HAP-1 (cell line): ENCODE measurements around the gene OSBPL5.

Source experiments
- DNase-seq, 2 experiments: peaks; one replicate each; pipeline ENCODE4 v3.0.0-alpha.2; 2016 to 2020; ENCODE audit warnings: low spot score in 2 of 2
- H3K27me3 ChIP-seq: fragments of 250-450 bp; sonication (Bioruptor Pico); 2 replicates; pipeline ENCODE4 v1.5.1; 2020; ENCODE audit warnings: low read depth, mild to moderate bottlenecking, moderate library complexity
- H3K36me3 ChIP-seq: fragments of 250-450 bp; sonication (Bioruptor Pico); replicated peaks from 2 replicates; pipeline ENCODE4 v1.5.1; 2020; ENCODE audit warnings: mild to moderate bottlenecking
- H3K4me1 ChIP-seq: fragments of 250-450 bp; sonication (Bioruptor Pico); 2 replicates; pipeline ENCODE4 v1.5.1; 2020; ENCODE audit warnings: mild to moderate bottlenecking
- H3K4me3 ChIP-seq: fragments of 250-450 bp; sonication (Bioruptor Pico); 2 replicates; pipeline ENCODE4 v1.5.1; 2020; ENCODE audit warnings: mild to moderate bottlenecking, moderate library complexity
- H3K9me3 ChIP-seq: fragments of 250-450 bp; sonication (Bioruptor Pico); 2 replicates; pipeline ENCODE4 v1.5.1; 2020; ENCODE audit warnings: mild to moderate bottlenecking, moderate library complexity
- in situ Hi-C: fragments of 300-500 bp; cut with MboI; formaldehyde crosslinking; loops from 3 replicates; pipeline ENCODE4 v1.14.3; 2020; ENCODE audit warnings: low sequenced_read_pairs, inconsistent platforms, mixed read lengths

The OSBPL5 gene

DNA sequence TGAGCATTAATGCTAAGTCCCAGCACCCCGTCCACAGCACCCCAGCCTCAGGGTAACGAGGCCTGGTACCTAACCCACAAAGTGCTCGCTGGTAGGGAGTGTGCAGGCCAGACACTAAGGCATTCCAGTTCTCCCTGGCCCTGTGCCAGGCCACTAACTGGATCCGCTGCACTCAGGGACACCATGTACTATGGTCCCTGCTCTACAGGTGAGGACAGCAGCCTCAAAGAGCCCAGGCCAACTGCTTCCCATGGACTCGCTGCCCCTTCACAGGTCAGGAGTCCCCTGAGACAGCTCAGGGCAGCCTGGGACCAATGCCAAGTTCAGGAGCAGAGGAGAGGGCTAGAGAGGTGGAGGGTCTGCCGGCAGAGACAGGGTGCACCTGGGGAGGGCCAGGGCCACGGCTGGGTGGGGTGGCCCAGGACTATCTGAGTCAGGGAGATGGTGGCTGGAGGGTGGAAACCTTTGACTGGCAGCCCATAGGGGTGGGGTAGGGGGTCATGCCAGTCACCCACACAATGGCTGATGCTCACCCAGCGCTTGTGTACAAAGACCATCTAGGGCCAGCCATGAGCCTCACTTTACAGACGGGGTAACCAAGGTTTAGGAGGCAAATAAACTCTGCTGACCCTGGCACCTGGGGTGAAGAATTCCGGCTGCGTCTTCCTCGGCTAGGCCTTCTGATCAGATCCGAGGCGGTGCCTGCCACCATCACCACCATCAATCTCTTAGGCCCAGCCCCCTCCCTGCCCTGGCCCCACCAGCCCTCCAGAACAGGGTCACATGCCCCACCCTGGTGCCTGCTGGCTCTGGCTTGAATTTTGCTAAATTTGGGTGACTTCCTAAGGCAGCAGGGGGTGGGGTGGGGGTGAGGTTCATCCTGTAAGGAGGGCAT, 5.6 kb downstream of the OSBPL5 start:
- DNase-seq: no peak
- H3K4me3 ChIP-seq: no peak overlapping the region
- in situ Hi-C loops: no loop called here

DNA sequence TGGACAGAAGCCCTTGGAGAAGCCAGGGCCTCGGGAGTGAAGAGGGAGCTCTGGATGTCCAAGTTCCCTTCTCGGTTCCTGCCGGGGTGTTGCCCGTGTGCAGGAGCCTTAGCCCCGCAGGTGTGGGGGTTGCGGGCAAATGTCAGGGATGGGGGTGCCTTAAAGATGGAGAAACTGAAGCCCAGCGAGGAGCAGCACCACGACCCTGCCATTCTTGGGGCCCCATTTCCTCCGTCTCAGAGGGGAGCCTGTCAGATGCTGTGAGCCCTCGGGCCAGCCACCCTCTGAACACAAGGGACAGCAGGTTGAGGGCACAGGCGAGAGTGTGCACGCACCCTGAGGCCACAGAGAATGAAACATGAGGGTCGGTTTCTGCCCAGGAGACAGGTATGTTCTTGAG, 6.3 kb downstream of the OSBPL5 start:
- H3K27me3 ChIP-seq: no peaks in the 10 kb centered on the region
- no peaks in the 10 kb centered on the region for H3K4me1 ChIP-seq
- no peak for DNase-seq
- H3K9me3 ChIP-seq: no peaks in the 10 kb centered on the region
- in situ Hi-C loops: no loop called here
- H3K36me3 ChIP-seq: no peaks in the 10 kb centered on the region
- H3K4me3 ChIP-seq: no peak overlapping the region

More for the DNA sequence above, 5.6 kb downstream of the OSBPL5 start:
- no peaks in the 10 kb centered on the region for H3K36me3 ChIP-seq
- H3K27me3 ChIP-seq: no peaks in the 10 kb centered on the region
- no peaks in the 10 kb centered on the region for H3K9me3 ChIP-seq
- no peaks in the 10 kb centered on the region for H3K4me1 ChIP-seq

DNA sequence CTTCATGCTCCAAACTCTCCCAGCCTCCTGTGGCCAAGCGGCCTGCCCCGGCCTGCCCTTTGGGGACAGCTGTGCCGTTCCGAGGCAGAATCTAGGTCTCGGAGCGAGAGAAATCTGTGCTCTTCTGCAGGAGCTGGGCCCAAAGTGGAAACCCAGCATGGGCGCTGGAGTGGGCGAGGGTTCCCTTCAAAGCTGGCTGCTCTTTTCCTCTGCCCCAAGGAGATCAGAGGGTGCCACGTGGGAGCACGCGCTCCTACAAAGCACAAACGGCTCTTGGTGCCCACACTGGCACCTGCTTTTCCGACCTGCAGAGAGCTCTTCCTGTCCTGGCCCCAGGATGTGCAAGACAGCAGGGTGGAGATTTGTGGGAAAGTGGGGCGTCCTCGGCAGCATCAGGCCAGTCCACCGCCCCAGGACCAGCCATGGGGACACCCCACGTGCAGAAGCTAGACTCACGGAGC, 6.9 kb downstream of the OSBPL5 start:
- no peak for DNase-seq
- Histone ChIP-seq H3K4me3 (no peak overlapping the region), H3K9me3 (no peaks in the 10 kb centered on the region), H3K4me1 (no peaks in the 10 kb centered on the region), H3K27me3 (no peaks in the 10 kb centered on the region), H3K36me3 (no peaks in the 10 kb centered on the region)
- in situ Hi-C loops: no loop called here

DNA sequence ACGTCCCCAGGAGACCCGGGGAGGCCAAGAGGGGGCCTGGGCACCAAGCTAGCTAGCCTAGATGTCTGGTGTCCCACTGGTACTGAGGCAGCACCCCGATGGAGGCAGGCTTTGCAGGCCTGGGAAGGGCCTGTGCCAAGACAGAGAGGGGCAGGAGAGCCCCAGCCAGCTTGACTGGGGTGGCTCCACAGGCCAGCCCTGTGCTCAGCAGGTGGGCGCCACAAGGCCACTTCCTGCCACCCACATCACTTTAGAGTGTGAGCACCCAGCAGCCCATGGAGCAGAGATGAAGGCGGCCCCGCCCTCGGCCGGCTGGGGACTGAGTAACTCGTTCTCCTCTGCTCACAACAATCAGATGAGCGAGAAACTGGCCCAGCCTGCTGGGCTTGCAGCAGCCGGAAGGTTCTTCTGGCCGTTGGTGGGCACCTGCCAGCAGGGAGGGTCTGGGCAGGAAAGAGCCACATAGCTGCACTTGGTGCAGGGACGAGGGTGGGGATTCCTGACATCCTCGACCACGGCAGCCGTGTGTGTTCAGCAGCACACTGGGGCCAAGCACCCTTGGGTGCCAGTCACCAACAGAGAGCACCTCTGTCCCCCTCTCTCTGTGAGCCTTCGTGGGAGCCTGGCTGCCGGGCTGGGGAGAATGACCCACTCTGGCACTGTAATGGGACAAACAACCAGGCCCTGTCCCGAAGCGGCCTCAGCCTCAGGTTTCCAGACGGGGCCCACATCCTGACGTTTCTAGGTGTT, 7.6 kb downstream of the OSBPL5 start:
- Histone ChIP-seq H3K9me3 (no peaks in the 10 kb centered on the region), H3K4me1 (no peaks in the 10 kb centered on the region), H3K36me3 (no peaks in the 10 kb centered on the region), H3K27me3 (no peaks in the 10 kb centered on the region), H3K4me3 (no peak overlapping the region)
- in situ Hi-C loops: no loop called here
- DNase-seq: no peak

DNA sequence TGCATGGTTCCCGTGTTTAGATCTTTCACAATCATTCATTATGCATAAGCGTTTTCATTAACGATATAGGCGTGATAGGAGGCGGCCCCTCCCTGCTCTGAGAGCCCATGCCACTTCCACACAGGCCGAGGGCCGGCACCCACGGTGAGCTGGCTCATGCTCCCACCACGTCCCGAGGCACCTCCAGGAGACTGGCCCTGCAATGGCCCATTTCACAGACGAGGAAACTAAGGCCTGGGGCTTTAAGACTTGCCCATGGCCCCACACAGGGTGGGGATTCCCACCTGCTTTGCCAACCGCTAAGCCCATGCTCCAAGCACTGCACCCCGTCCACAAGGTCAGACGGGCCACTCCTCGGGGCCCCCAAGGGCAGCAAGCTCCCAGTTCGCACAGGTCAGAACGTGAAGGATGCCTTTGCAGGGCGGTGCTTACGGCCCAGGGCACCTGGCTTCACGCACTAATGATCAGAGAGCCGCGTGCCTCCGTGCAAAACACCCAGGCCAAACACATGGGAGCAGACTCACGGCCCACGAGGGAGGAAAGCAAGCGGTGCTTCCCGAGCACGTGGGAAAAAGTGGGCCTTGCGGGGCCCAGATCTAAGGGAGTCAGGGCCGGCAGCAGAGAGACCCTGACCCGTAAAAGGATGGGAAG, 8.3 kb downstream of the OSBPL5 start:
- Histone ChIP-seq H3K36me3 (no peaks in the 10 kb centered on the region), H3K9me3 (no peaks in the 10 kb centered on the region), H3K4me3 (no peak overlapping the region), H3K4me1 (no peaks in the 10 kb centered on the region), H3K27me3 (no peaks in the 10 kb centered on the region)
- no peak for DNase-seq
- in situ Hi-C loops: no loop called here

DNA sequence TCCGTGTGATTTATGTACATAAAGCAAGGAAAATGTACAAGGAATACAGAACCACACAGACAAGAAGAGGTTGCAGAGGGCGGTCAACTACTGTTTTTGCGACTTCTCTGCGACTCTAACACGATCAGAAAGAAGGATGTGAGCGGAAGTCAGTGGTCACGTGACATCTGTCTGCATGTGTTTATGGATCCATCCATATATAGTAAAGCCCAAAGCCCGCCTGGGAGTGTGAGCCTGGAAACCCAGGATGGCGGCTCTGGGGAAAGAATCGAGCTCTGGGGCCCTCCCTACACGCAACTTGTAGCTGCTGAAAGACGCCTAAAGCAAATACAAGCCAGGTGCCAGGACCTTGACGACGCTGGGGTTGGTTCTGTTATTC, 8.8 kb downstream of the OSBPL5 start:
- H3K4me1 ChIP-seq: no peaks in the 10 kb centered on the region
- in situ Hi-C loops: no loop called here
- H3K36me3 ChIP-seq: no peaks in the 10 kb centered on the region
- H3K27me3 ChIP-seq: no peaks in the 10 kb centered on the region
- no peak overlapping the region for H3K4me3 ChIP-seq
- H3K9me3 ChIP-seq: no peaks in the 10 kb centered on the region
- DNase-seq: no peak

DNA sequence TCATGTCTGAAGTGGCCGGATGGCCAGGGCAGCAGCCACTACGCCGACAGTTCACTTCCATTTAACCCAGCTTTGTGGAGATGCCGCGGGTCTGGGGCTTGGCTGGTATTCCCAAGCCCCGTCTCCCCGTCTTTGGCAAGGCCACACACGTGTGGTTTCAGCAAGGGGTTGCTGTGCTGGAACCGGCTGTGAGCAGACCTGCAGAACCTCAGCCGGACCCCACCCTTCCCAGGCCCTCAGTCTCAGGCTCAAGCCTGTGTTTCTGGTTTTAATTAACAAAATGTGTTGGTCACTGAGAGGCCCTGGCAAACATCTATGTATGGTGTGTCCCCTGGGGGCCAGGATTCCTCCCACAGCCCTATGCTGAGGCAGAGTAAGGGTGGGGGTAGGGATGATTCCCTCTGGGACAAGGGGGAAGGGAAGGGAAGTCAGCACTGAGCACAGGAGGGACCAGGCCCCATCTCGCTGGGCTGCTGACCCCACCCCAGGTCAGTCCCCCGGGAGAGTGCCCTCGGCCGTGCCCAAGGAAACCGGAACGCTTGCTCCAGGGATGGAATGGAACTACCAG, 9.3 kb downstream of the OSBPL5 start:
- no peaks in the 10 kb centered on the region for H3K36me3 ChIP-seq
- in situ Hi-C loops: no loop called here
- no peak overlapping the region for H3K4me3 ChIP-seq
- no peak for DNase-seq
- no peaks in the 10 kb centered on the region for H3K9me3 ChIP-seq
- H3K27me3 ChIP-seq: no peaks in the 10 kb centered on the region
- no peaks in the 10 kb centered on the region for H3K4me1 ChIP-seq

DNA sequence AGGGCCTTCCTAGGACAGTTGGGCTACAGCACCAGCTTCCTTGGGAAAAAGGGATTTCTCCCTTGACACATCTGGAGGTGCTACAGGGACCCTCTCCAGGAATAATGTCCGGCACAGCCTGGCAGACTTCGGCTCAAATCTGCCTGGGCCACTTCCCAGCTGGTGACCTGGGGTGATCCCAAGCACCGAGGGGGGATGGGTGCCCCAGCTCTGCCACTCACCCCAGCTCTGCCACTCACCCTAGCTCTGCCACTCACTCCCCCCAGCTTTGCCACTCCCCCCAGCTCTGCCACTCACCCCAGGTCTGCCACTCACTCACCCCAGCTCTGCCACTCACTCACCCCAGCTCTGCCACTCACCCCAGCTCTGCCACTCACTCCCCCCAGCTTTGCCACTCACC, 9.9 kb downstream of the OSBPL5 start:
- H3K4me3 ChIP-seq: no peak overlapping the region
- in situ Hi-C loops: no loop called here
- H3K27me3 ChIP-seq: no peaks in the 10 kb centered on the region

DNA sequence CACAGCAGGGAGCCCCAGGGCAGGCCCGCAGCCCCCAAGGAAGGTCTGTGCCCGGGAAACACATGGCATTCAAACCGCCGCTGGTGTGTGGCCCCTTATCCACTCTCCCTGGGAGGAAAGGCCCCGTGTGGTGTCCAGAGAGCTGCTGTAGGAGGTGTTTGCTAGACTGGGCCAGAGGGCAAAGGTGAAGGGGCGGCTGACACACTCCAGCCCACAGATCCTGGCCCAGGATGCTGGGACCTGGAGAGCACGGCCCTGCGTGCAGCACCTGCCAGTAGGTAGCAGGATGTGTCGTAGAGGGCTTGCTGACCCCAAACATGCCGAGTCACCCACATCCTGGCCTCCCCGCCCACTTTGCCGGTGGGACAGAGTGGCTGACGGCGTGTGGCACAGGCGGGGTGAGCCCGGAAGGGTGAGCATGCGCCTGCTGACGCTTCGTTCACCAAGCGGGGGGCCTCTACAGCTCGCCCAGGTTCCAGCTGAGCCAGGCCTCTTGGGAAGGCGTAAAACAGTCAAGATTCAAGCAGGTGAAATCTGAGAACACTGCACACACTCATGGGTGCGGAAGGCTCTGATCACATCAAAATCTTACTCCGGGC, 11.0 kb downstream of the OSBPL5 start:
- Histone ChIP-seq H3K9me3 (no peaks in the 10 kb centered on the region), H3K4me1 (no peaks in the 10 kb centered on the region), H3K36me3 (no peaks in the 10 kb centered on the region), H3K27me3 (no peaks in the 10 kb centered on the region), H3K4me3 (no peak overlapping the region)
- DNase-seq: no peak
- in situ Hi-C loops: no loop called here

More for the DNA sequence above, 9.9 kb downstream of the OSBPL5 start:
- Histone ChIP-seq H3K36me3 (no peaks in the 10 kb centered on the region), H3K4me1 (no peaks in the 10 kb centered on the region), H3K9me3 (no peaks in the 10 kb centered on the region)
- no peak for DNase-seq

DNA sequence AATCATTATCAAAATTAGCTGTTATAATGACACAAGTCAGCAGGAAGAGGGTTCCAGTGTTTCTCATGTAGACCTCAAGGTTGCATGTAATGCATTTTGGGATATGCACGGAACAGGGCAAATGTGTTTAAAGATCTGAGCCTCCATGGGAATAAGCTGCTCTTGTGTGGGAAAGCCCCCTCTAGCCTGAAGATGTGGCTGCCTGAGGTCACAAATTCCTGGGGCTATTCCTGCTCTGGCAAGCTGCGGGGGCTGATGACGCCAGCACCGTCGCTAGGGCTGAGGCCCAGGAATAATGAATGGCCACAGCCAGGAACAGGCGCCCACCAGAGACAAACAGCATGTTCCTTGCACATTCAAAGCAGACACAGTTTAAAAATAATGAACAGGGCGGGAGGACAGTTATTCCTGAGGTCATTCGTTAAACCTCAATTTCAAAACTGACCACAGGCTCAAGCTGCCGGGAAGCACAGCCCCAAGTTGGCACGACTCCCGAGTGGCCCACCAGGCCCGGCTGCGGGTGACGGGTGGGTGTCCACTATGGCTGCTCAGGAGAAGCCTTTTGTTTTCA, 11.7 kb downstream of the OSBPL5 start:
- in situ Hi-C loops: no loop called here
- Histone ChIP-seq H3K4me1 (no peaks in the 10 kb centered on the region), H3K36me3 (no peaks in the 10 kb centered on the region), H3K27me3 (no peaks in the 10 kb centered on the region), H3K4me3 (no peak overlapping the region), H3K9me3 (no peaks in the 10 kb centered on the region)
- DNase-seq: no peak

DNA sequence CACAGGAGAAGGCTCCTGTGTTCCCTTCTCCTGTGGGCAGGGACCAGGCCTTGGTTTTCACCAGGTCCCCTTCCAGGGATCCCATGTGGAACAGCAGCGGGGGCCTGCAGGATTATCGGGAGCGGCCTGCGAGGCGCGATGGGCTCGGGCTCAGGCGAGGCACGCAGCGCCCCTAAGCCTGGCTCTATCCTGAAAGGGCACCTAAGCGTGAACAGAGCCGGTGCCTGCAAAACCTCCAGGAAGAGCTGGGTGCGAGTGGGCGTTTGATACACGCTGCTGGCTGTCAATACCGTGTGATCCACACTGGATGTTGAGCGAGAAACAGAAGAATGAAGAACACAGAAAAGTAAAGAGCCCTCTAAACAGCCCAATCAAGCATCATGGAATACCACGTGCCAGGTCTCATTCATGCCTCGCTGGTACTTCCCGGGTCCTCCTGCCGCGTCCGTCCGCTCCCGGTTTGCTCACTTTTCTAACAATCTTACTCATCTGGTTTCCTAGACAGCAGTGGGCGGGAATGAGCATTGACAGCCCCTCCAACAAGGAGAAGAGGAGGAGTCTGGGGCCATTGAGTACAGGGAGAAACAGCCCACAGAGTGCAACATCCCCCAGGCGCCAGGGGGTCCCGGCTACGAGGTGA, 12.5 kb downstream of the OSBPL5 start:
- Histone ChIP-seq H3K9me3 (no peaks in the 10 kb centered on the region), H3K36me3 (no peaks in the 10 kb centered on the region), H3K4me3 (no peak overlapping the region), H3K4me1 (no peaks in the 10 kb centered on the region), H3K27me3 (no peaks in the 10 kb centered on the region)
- in situ Hi-C loops: no loop called here
- DNase-seq: no peak

DNA sequence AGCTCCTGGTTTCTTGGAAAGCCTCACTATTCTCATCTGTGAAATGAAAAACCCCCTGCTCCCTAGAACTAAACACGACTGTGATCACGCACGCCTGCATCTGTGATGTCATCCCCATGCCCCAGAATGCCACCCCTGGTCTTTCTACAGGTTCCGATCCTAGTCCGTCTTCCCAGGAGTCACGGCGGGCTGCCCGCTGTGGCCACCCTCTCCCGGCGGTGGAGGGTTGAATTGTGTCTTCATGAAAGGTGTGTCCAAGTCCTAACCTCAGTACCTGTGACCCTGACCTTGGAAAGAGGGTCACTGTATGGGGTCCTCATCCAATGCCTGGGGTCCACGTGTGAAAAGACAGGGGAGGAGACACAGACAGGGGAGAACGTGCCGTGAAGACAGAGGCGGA, 14.4 kb downstream of the OSBPL5 start:
- Histone ChIP-seq H3K27me3 (no peaks in the 10 kb centered on the region), H3K4me1 (no peaks in the 10 kb centered on the region), H3K9me3 (no peaks in the 10 kb centered on the region), H3K36me3 (no peaks in the 10 kb centered on the region), H3K4me3 (no peak overlapping the region)
- in situ Hi-C loops: no loop called here
- no peak for DNase-seq

DNA sequence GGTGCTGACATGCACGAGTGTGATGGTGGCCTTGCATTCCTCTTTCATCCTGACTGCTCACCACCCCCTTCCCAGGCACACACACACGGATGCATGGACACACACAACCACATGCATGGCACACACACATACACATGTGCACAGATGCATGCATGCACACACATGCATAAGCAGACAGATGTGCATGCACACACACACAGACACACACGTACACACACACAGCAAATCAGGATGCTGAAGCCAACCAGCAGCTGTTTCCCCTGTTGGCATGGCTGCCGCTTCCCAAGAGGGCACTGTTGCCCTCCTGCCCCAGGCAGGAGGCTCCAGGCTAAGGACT, 15.3 kb downstream of the OSBPL5 start:
- no peak for DNase-seq
- Histone ChIP-seq H3K4me3 (no peak overlapping the region), H3K4me1 (no peaks in the 10 kb centered on the region), H3K27me3 (no peaks in the 10 kb centered on the region), H3K9me3 (no peaks in the 10 kb centered on the region), H3K36me3 (no peaks in the 10 kb centered on the region)
- in situ Hi-C loops: no loop called here
